Activated CD4-positive, alpha-beta T cell treated with anti-CD3 and anti-CD28 coated beads, Interleukin-2, amount 10 ng/mL, durations not matched to agents 24 days and 14 days (primary cell): ENCODE results near the gene CYP26A1. TPM values are rescaled to one million over a fixed set of nuclear protein-coding genes. Genes with fewer than 3 reads are reported as not detected.

Experiments used
- DNase-seq: peaks from one replicate; pipeline ENCODE4 v3.0.0; 2022
- H3K27ac Mint-ChIP-seq: one replicate; pipeline ENCODE4 v1.8.0; 2022; ENCODE audit warnings: mild to moderate bottlenecking, mixed read lengths
- H3K27me3 Mint-ChIP-seq: one replicate; pipeline ENCODE4 v1.8.0; 2022; ENCODE audit warnings: mixed read lengths
- H3K36me3 Mint-ChIP-seq: one replicate; pipeline ENCODE4 v1.8.0; 2022; ENCODE audit warnings: low read depth, mild to moderate bottlenecking, mixed read lengths
- H3K4me1 Mint-ChIP-seq: one replicate; pipeline ENCODE4 v1.8.0; 2021; ENCODE audit warnings: mixed read lengths
- H3K4me3 Mint-ChIP-seq: one replicate; pipeline ENCODE4 v1.8.0; 2022; ENCODE audit warnings: mild to moderate bottlenecking, moderate library complexity, mixed read lengths
- H3K9me3 Mint-ChIP-seq: one replicate; pipeline ENCODE4 v1.8.0; 2021; ENCODE audit warnings: mixed read lengths
- intact Hi-C: fragments of 100-400 bp; cut with micrococcal nuclease; formaldehyde crosslinking; loops from one replicate; pipeline ENCODE4 v1.15.1; 2023
- total RNA-seq: library from RNA; stranded (reverse); gene quantifications from 2 replicates; pipeline ENCODE4 v1.2.3, GENCODE V29; 2022

Gene CYP26A1
- total RNA-seq, 1 donor from 2014 or later = not detected

- Mint-ChIP-seq H3K4me1 (peaks cover 20% of the 10 kb centered on the region), H3K27me3 (peaks cover 81% of the 10 kb centered on the region), H3K36me3 (no peaks in the 10 kb centered on the region), H3K27ac (no peak overlapping the region), H3K9me3 (no peaks in the 10 kb centered on the region), H3K4me3 (no peak overlapping the region)
- intact Hi-C loops = loop anchor here (10.0 kb wide), 1 partner anchor 104 kb away; no protein-coding TSS in a partner anchor
- no peak for DNase-seq
Observed at GRCh38 chr10:93069245-93069561, 4.5 kb upstream of the CYP26A1 start.

- no peak overlapping the region for H3K4me3 Mint-ChIP-seq
- H3K27ac Mint-ChIP-seq = no peak overlapping the region
- intact Hi-C loops = loop anchor here (5.0 kb wide), 2 partner anchors 378 to 497 kb away; partner anchors contain the start of gene FFAR4
- H3K27me3 Mint-ChIP-seq = peaks cover 81% of the 10 kb centered on the region
- no peaks in the 10 kb centered on the region for H3K9me3 Mint-ChIP-seq
- H3K4me1 Mint-ChIP-seq = peaks cover 28% of the 10 kb centered on the region
- no peak for DNase-seq
- no peaks in the 10 kb centered on the region for H3K36me3 Mint-ChIP-seq
Observed at GRCh38 chr10:93070378-93071176, 3.1 kb upstream of the CYP26A1 start.

- intact Hi-C loops = loop anchor here (5.0 kb wide), 2 partner anchors 379 to 496 kb away; partner anchors contain the start of gene FFAR4
- H3K27me3 Mint-ChIP-seq = peaks cover 83% of the 10 kb centered on the region
- H3K27ac Mint-ChIP-seq = no peak overlapping the region
- DNase-seq = no peak
- H3K4me1 Mint-ChIP-seq = peaks cover 32% of the 10 kb centered on the region
- H3K9me3 Mint-ChIP-seq = no peaks in the 10 kb centered on the region
- H3K4me3 Mint-ChIP-seq = no peak overlapping the region
- H3K36me3 Mint-ChIP-seq = no peaks in the 10 kb centered on the region
Observed at GRCh38 chr10:93071177-93071472, 2.6 kb upstream of the CYP26A1 start.

GRCh38 chr10:93071674-93072224, 1.9 kb upstream of the CYP26A1 start:
- H3K27me3 Mint-ChIP-seq = peaks cover 83% of the 10 kb centered on the region
- H3K4me3 Mint-ChIP-seq = peak overlapping the region; percentile 63
- no peaks in the 10 kb centered on the region for H3K9me3 Mint-ChIP-seq
- no peak overlapping the region for H3K27ac Mint-ChIP-seq
- no peak for DNase-seq
- H3K4me1 Mint-ChIP-seq = peaks cover 32% of the 10 kb centered on the region
- intact Hi-C loops = loop anchor here (5.0 kb wide), 2 partner anchors 379 to 496 kb away; partner anchors contain the start of gene FFAR4
- H3K36me3 Mint-ChIP-seq = no peaks in the 10 kb centered on the region

- H3K9me3 Mint-ChIP-seq = no peaks in the 10 kb centered on the region
- no peak overlapping the region for H3K27ac Mint-ChIP-seq
- intact Hi-C loops = loop anchor here (5.0 kb wide), 2 partner anchors 380 to 495 kb away; partner anchors contain the start of gene FFAR4
- no peaks in the 10 kb centered on the region for H3K36me3 Mint-ChIP-seq
- H3K27me3 Mint-ChIP-seq = peaks cover 82% of the 10 kb centered on the region
- DNase-seq = no peak
- H3K4me1 Mint-ChIP-seq = peaks cover 31% of the 10 kb centered on the region
- H3K4me3 Mint-ChIP-seq = peak overlapping the region; percentile 63
Observed at GRCh38 chr10:93072225-93072712, 1.4 kb upstream of the CYP26A1 start.

GRCh38 chr10:93072713-93073538, 767 bp upstream of the CYP26A1 start:
- peaks cover 81% of the 10 kb centered on the region for H3K27me3 Mint-ChIP-seq
- H3K4me3 Mint-ChIP-seq = no peak overlapping the region
- no peaks in the 10 kb centered on the region for H3K36me3 Mint-ChIP-seq
- no peaks in the 10 kb centered on the region for H3K9me3 Mint-ChIP-seq
- no peak overlapping the region for H3K27ac Mint-ChIP-seq
- DNase-seq = no peak
- peaks cover 26% of the 10 kb centered on the region for H3K4me1 Mint-ChIP-seq
- intact Hi-C loops = loop anchor here (5.0 kb wide), 2 partner anchors 381 to 494 kb away; partner anchors contain the start of gene FFAR4

- peak overlapping the region; percentile 37 for H3K27ac Mint-ChIP-seq
- peaks cover 72% of the 10 kb centered on the region for H3K27me3 Mint-ChIP-seq
- H3K4me3 Mint-ChIP-seq = peak overlapping the region; percentile 75
- DNase-seq = peak; percentile 67
- H3K4me1 Mint-ChIP-seq = peaks cover 22% of the 10 kb centered on the region
- intact Hi-C loops = loop anchor here (5.0 kb wide), 2 partner anchors 382 to 493 kb away; partner anchors contain the start of gene FFAR4
- no peaks in the 10 kb centered on the region for H3K9me3 Mint-ChIP-seq
- no peaks in the 10 kb centered on the region for H3K36me3 Mint-ChIP-seq
Observed at GRCh38 chr10:93074147-93074596, 479 bp downstream of the CYP26A1 start.

GRCh38 chr10:93074597-93075368, 1.1 kb downstream of the CYP26A1 start:
- DNase-seq = peak; percentile 70
- intact Hi-C loops = loop anchor here (5.0 kb wide), 2 partner anchors 382 to 493 kb away; partner anchors contain the start of gene FFAR4
- no peaks in the 10 kb centered on the region for H3K36me3 Mint-ChIP-seq
- no peaks in the 10 kb centered on the region for H3K9me3 Mint-ChIP-seq
- H3K4me1 Mint-ChIP-seq = peaks cover 22% of the 10 kb centered on the region
- peaks cover 74% of the 10 kb centered on the region for H3K27me3 Mint-ChIP-seq
- peak overlapping the region; percentile 37 for H3K27ac Mint-ChIP-seq
- peak overlapping the region; percentile 75 for H3K4me3 Mint-ChIP-seq

- H3K4me1 Mint-ChIP-seq = peaks cover 24% of the 10 kb centered on the region
- H3K4me3 Mint-ChIP-seq = no peak overlapping the region
- intact Hi-C loops = loop anchor here (2.0 kb wide), 1 partner anchor 13 kb away; no protein-coding TSS in a partner anchor
- no peaks in the 10 kb centered on the region for H3K9me3 Mint-ChIP-seq
- no peaks in the 10 kb centered on the region for H3K36me3 Mint-ChIP-seq
- peaks cover 69% of the 10 kb centered on the region for H3K27me3 Mint-ChIP-seq
- DNase-seq = no peak
- no peak overlapping the region for H3K27ac Mint-ChIP-seq
Observed at GRCh38 chr10:93075369-93076221, 1.9 kb downstream of the CYP26A1 start.

- H3K36me3 Mint-ChIP-seq = no peaks in the 10 kb centered on the region
- H3K4me1 Mint-ChIP-seq = peaks cover 19% of the 10 kb centered on the region
- H3K27ac Mint-ChIP-seq = no peak overlapping the region
- intact Hi-C loops = loop anchor here (2.0 kb wide), 1 partner anchor 14 kb away; no protein-coding TSS in a partner anchor
- H3K27me3 Mint-ChIP-seq = peaks cover 64% of the 10 kb centered on the region
- DNase-seq = no peak
- H3K9me3 Mint-ChIP-seq = no peaks in the 10 kb centered on the region
- no peak overlapping the region for H3K4me3 Mint-ChIP-seq
Observed at GRCh38 chr10:93076871-93077270, 3.2 kb downstream of the CYP26A1 start.

- Mint-ChIP-seq H3K4me1 (peaks cover 16% of the 10 kb centered on the region), H3K27me3 (peaks cover 54% of the 10 kb centered on the region), H3K9me3 (no peaks in the 10 kb centered on the region), H3K36me3 (no peaks in the 10 kb centered on the region), H3K4me3 (no peak overlapping the region), H3K27ac (no peak overlapping the region)
- intact Hi-C loops = loop anchor here (2.0 kb wide), 1 partner anchor 15 kb away; no protein-coding TSS in a partner anchor
- no peak for DNase-seq
Observed at GRCh38 chr10:93077860-93078337, 4.2 kb downstream of the CYP26A1 start.
